ENCODE measurements around the gene GAS2L2.
"Not testable (repeated sequence)": the region's sequence is repeated elsewhere in the genome, so short reads cannot be mapped to it uniquely, and the experiment has no call there.

GAS2L2 gene

DNA sequence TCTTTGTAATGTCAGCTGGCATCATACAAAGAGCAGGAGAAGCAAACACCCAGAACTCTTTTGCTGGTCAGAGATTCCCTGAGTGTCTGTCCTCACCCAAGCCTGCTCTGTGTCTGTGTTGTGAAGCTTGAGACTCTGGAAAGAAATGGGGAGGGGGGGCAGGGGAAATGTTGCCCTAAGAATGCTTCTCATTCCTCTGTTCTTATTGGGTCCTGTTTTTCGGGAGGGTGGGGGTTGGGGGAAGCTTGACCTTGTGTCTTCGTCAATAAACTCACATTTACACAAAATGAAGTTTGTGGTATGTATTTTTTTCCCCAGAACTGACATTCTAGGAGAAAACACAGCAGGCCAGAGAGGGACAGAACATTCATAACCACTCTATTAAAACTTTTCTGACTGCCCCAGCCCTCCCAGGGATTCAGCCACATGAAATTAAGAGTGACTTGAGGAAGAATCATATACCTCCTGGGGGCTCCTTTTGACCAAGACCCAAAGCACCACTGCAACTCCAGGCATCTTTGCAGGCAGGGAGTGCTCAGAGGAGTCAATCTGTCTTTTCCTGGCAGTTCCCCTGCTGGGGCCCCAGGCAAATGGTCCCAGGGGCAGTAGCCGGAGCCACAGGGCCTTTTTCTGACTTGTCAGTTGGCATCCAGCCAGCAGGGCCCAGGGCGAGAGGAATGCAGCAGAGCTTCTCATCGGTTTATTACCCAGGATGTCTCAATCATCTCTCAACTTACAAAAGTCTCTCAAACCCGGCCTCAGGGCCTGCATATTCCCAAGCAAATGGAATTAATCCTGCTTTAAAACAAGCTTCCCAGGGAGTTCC lies 26.7 kb downstream of the GAS2L2 start:
- DNase-seq: peak; percentile 93

DNA sequence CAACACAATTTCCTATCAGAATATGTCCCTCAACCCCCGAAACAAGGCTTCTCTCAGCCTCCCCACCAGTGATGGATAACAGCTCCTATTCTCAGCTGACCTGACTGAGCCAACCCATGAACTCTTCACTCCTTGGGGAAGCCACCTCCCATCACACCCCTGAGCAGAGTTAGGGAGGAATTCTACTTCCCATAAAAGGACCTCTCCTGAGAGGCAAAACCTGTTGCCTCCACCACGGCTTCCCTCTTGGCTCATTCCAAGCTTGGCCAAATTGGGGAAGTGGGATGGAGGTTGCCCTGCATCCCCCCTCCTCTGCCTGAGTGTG lies 27.3 kb downstream of the GAS2L2 start:
- peak; percentile 63 for DNase-seq

DNA sequence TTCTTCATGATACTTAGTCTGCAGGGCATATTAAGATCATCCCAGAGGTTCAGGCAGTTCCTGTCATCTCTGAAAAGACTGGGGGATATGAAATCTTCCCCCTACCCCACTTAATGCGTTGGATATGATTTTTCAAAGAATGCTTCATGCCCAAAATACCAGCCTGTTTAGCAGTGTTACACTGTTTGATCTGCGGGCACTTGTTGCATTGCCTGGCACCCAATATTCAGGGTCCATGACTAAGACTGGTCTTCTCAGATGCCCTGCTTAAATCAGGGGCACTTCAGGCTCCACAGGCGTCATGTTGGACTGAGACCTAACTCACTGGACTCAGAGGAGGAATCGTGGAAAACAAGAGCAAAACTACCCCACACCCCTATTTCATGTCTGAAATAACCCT lies 28.0 kb downstream of the GAS2L2 start:
- no peak for DNase-seq

DNA sequence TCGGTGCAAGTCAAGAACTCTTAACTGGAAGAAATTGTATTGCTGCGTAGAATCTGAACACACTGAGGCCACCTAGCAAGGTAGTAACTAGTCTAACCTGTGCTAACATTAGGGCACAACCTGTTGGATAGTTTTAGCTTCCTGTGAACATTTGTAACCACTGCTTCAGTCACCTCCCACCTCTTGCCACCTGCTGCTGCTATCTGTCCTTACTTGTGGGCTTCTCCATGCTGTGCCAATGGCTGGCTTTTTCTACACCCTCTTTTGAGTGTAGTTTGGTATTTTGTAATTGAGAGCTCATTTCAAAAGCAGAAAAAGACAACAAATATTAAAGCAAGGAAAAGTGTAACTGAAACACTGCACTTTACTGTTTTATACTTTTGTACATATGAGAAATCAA lies 29.3 kb downstream of the GAS2L2 start:
- no peak for DNase-seq

DNA sequence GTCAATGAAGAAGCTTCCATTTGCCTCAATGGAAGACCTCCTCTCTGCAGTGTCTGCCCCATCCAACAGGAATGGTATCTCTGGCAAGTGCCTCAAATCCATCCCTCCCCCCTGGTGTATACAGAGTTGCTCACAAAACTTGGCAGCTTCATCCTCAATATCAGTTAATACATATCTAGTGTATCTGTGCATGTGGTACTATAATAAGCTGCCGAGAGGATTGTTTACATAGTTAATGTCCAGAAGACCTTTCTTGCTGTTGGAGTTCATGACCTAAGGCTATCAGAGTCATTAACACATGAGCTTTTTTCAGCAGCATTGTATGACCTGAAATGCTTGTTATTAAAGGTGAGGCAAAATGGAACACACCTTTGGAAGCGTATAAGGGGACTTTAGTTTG lies 35.6 kb downstream of the GAS2L2 start:
- DNase-seq: no peak

DNA sequence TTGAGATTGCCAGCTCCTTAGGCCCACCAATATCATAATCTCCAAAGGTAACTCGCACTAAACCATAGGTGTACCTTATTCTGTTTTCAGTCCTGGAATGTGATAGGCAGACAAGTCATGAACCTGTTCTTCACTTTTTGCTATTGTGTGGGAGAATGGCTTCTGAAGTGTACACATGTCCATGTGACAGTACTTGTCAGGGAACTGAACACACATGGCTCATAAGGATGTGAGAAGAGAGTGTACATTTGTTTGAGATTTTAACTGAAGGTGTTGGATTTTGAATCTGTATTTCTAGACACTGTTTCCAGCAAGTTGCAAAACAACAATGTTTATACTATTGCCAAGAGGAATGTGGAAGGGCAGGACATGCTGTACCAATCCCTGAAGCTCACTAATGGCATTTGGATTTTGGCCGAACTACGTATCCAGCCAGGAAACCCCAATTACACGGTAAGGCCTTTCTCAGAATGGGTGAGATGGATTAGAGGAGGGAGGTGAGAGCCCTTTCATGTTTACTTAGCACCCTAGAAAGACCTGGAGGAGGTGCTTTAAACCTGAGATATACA lies 36.1 kb downstream of the GAS2L2 start:
- DNase-seq: no peak

DNA sequence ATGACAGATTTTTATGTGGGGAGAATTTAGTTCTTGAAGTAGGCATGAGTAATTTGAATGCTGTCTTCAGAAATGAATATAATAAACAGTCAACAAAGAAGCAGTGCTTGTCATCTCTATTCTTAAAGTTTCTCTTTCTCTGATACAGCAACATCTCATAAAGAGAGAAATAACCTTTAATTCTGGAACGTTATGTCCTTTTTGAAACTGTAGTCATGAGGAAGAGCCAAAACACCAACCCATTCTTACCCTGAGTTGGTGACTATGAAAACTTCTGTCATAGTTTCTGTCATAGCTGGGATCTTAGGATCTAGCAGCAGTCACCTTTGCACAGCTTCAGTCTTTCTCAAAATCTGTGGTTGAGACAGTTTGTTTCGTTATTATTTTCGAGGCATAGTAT lies 36.9 kb downstream of the GAS2L2 start:
- no peak for DNase-seq

DNA sequence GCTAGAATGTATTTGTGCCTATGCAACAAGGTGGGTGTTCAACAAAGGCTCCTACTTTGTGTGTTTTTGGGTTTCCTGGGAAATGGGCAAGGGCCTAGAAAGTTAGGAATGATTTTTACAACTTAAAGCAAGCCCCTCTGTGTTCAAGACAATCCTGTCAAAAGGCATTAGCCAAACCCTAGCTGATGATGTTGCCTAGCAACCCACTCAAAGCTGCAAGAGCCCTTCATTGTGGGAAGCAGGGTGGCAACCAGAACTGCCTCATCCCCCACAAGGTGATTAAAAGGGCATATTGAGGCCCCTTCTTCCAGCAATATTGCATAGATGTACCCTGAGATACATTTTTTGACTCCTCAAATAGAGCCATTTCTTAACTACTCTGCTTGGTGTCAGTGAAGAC lies 37.6 kb downstream of the GAS2L2 start:
- no peak for DNase-seq

DNA sequence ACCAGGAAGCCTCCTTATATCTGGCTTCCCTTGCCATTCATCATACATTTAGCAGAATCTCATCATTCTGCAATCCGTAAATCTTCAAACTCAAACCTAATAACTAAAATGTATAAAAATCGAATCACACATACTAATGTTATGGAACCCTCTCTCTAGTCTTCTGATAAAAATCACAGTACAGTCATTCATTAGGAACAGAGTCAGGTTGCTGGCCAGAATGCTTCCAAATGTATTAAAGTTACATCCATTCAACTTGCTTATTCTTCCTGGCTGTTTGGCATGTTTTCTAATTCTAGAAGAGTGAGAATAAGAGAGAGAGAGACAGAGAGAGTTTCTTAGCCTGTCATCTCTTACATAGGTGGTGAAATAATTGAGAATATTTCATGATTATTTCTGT lies 38.1 kb downstream of the GAS2L2 start:
- no peak for DNase-seq

DNA sequence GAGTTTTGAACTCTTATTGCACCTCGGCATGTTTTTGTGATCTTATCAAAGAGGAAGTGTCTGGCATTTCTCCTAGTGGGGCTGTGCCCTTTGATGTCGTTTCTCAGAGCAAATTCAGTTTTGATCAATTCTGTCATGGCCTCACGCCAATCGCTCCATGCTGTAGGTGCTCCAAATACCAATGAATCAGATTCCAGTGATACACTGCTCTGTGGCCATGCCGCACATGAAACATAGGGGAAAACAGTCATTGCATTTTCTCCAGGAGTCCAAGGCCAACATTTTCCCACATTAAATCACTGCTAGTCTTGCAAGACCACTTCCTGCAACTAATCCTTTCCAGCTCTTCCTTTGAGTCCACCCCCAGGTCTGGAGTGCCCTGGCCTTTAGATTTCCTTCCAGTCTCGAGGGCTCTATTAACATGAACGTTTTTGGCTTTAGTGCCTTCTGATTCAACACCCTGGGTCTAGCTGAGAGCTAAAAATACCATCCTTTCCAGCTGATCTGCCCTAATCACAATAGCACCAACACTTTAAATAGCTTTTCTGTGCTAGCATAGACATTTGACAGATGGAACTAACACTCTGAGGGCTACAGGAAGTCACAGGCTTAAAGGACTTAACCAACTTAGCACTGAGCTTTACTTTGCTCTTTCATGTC lies 39.8 kb downstream of the GAS2L2 start:
- DNase-seq: peak; percentile 90

DNA sequence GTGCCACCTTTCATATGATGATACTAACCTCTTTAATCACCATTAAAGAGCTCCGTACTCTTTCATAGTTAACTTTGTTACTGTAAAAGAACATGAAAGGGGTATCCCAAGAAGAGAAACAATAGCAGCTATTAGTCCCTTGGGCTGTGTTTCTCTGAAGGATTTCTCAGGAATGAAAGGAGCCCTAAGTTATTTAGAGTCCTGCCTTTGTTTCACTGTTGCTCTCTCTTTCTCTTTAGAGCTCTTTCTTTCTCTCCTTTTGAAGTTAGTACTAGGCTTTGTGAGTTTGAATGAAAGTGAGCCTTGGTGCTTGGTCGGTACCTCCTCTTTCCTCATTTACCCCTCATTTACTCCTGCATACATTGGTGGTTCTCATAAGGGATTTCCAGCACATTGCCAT lies 42.1 kb downstream of the GAS2L2 start:
- DNase-seq: no peak

DNA sequence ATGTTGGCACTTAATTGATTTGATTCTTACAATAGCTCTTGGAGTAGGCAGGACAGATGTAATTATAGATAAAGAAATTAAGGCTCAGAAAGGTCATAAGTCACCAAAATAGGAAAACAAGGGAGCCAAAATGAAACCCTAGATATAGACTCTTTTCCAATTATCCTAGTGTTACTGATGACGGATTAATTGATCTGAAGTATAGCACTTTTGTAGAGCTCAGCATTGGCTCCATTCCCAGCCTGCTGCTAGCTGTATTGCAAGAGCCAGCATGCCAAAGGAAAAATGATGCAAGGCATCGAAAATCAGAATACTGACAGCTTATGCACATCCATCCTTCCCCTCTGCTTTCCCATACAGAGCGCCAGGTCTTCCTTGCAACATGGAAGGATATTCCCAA lies 43.2 kb downstream of the GAS2L2 start:
- DNase-seq: no peak

DNA sequence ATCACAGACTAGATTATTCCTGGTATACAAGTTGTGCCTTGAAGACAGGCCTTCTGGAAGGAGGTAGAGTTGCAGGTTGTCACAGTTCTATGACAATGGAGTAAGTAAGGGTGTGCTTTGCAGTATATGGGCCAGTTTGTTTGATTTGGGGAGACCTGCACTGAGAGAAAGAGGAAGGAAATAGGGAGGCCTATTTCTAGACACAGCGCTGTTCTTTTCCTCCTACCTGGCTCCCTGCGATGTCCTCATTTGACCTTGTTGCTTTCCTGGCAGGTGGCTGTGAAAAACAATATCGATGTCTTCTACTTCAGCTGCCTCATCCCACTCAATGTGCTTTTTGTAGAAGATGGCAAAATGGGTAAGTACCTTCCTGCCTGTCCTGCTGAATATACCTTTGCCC lies 44.1 kb downstream of the GAS2L2 start:
- no peak for DNase-seq

DNA sequence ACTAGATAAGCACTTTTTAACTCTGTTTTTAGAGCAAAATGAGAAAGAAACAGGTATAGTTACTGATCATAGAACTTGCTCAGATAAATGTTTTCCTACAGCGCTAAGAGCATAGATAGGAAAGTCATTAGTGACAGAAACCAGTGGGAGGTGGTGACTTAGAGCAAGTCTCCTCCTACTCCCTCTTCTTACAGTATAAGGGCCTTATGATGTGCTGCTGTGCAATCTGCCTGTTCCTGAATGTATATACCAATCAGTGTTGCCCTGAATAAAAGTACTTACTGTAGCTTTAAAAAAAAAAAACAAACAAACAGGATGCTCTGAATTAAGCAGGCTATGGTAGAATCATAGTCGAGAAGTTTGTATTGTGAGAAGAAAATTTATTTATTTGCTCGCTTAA lies 44.9 kb downstream of the GAS2L2 start:
- no peak for DNase-seq

DNA sequence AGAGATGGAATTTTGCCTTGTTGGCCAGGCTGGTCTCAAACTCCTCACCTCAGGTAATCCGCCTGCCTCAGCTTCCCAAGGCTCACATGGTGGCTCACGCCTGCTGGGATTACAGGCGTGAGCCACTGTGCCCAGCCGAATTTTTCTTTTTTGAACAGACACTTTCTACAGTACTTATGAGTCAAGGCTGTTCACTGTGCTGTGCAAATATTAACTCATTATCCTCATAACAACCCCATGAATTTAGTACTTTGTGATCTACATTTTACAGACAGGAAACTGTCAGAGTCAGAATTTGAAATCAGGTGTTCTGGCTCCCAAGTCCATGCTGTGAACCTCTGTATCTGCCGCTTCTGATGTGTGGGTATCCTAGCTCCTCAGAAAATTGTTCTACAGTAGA lies 47.3 kb downstream of the GAS2L2 start:
- no peak for DNase-seq

DNA sequence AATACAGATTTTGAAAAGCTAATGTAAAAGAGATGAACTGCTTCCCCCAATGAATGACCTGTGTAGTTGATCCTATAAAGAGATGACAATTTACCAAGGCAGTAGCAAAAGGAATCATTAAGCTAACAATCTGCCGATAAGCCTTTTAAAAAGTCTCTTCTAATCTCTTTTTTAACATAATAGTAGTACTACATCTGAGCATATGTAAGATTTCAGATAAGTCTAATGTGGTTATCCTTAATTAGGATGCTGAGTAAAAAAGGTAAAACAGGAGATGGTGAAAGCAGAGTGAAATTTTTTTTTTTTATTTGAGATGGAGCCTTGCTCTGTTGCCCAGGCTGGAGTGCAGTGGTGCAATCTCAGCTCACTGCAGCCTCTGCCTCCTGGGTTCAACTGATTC lies 47.8 kb downstream of the GAS2L2 start:
- DNase-seq: no peak

DNA sequence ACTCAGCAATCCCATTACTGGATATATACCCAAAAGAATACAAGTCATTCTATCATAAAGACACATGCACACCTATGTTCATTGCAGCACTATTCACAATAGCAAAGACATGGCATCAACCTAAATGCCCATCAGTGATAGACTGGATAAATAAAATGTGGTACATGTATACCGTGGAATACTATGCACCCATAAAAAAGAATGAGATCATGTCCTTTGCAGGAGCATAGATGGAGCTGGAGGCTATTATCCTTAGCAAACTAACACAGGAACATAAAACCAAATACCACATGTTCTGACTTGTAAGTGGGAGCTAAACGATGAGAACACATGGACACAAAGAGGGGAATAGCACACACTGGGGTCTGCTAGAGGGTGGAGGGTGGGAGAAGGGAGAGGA lies 49.7 kb downstream of the GAS2L2 start:
- not testable (repeated sequence) for DNase-seq

DNA sequence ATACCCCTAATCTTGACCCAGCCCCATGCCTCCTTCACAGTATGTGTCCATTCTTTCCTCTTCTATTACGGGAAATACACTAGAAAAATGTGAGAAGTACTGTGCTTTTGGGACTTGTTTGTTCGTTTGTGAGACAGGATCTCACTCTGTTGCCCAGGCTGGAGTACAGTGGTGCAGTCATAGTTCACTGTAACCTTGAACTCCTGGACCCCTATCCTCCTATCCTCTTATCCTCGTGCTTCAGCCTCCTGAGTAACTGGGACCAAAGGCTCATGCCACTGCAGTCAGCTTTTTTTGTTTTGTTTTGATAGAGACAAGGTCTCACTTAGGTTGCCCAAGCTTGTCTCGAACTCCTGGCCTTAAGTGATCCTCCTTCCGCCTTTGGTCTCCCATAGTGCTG lies 51.5 kb downstream of the GAS2L2 start:
- DNase-seq: no peak

DNA sequence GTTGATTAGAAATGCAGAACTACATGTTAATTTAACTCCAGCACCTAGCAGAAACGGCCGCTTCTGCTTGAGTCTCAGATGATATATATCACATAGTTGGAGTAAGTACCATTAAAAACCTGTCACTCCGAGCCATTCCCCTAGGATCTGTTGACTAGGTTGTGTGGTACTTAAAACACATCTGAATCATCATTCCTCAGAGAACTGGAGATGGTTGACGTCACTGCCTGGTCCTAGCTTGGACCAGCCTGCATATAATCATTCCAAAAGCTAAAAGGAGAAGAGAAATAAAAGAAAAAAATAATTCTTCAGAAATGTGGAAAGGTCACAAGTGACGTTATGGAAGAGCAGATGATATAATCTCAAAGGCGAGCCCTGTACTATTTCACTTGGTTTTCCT lies 52.9 kb downstream of the GAS2L2 start:
- no peak for DNase-seq

DNA sequence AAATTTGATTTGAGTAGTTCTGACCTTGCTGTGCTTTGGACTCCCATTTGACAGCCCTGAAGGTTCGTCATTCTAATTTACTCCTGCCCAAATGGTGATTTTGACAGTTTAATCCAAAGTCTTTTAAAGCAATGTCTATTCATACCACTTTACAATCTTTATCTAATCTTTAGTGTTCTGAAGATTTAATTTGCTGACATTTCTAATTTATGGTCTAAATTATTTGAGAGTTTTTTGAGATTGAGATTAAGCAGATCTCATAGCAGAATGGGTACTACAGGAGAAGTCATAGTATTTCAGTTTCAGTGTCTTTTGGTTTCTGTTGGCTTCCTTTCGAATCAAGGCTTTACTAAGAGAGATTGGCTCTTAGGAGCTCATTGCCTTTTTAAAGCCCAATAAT lies 54.2 kb downstream of the GAS2L2 start:
- no peak for DNase-seq

DNA sequence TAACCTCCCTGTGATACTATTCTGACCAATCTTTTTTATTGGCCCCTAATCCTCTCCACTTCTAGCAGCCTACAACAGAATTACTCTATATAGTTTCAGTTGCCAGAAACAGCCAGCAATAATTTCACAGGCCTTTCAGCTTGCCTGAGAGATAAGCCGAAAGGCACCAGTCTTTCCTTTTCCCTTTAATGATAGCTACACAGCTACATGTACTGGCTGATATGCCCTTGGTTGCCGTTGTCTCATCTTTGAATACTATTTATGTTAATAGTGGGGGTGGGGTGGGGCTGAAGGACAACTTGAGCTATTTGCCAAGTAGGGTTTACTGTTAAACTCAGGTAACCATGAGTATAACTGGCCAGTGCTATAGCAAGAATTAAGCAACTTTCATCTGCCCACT lies 57.4 kb downstream of the GAS2L2 start:
- DNase-seq: no peak

DNA sequence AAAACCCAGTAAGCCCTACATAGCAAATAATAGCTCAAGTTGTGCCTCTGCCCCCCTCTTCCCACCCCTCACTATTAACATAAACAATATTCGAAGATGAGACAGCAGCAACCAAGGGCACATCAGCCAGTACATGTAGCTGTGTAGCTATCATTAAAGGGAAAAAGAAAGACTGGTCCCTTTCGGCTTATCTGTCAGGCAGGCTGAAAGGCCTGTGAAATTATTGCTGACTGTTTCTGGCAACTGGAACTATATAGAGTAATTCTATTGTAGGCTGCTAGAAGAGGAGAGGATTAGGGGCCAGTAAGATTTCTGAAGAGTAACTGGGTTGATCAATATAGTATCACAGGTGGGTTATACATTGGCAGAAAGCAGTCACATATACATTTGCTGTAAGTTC lies 58.1 kb downstream of the GAS2L2 start:
- no peak for DNase-seq

Measured in islet precursor cell (in vitro differentiated cells).